IPS-NIHi7 (cell line): ENCODE measurements around the gene INPP4A.
"Not testable (repeated sequence)": the region's sequence is repeated elsewhere in the genome, so short reads cannot be mapped to it uniquely, and the experiment has no call there.

Experiments used
- DNase-seq: peaks from one replicate; pipeline ENCODE4 v3.0.0; 2012; ENCODE audit warnings: mixed read lengths; ENCODE audit errors: extremely low spot score

INPP4A gene

DNA sequence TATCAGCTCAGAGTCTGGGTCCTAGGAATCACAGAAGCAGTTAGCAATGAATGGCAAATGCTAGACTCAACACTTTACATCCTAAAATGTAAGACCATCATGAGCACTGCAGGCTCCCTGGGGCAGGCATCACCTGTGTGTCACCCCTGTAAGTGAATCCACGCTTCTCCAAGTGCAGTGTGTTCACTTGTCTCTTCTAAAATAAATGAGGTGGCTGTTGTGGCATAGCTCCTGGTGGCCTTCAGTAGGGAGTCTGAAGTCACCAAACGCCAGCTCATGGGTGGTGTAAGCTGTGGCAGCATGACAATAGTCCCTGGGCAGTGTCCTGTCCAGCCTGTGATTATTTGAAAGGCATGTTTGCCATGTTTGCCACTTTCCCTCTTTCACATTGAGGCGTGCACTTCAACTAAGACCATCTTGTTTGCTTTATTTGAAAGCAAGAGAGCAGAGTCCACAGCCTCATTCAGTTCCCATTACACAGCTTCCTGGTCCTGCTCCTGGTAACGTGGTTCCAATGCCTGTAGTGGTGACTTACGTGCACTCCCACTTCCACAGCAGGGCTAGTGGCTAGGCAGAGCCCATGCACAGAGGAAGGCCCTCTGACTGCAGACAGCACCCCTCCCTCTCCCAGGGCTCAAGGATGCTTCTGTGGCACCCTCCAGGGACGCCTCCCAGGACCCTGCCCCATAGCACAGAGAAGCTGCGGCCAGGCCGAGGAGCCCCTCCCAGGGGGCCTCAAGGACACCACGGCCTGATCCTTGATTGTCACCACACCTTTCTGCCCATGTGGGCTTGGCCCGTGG is 139.4 kb downstream of the INPP4A start:
- DNase-seq, result no peak

- DNase-seq, result no peak
Observed at GRCh38 chr2:98585386-98585785, 140.7 kb downstream of the INPP4A start.

GRCh38 chr2:98586551-98587140 is 142.0 kb downstream of the INPP4A start:
- no peak for DNase-seq

- DNase-seq, result no peak
Observed at GRCh38 chr2:98588880-98589431, 144.3 kb downstream of the INPP4A start.

GRCh38 chr2:98589489-98589888 is 144.8 kb downstream of the INPP4A start:
- no peak for DNase-seq

DNA sequence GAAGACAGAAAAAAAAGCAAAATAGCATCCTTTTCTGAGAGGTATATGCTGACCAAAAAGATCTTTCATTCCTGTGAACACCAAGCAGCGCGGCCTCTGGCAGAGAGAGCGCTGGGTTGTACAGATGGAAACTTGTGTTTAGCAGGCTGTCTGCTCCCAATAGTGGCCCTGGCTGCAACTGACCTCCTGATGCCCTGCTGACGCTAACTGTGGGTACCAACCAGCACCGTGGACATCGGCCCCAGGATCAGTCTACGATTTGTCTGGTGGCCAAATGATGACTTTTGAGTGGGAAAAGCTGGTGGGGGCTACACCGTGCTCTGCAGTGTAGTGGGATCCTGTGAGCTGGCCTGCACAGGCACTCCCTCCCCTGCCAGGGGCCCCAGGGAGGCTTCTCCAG is 147.9 kb downstream of the INPP4A start:
- no peak for DNase-seq

DNA sequence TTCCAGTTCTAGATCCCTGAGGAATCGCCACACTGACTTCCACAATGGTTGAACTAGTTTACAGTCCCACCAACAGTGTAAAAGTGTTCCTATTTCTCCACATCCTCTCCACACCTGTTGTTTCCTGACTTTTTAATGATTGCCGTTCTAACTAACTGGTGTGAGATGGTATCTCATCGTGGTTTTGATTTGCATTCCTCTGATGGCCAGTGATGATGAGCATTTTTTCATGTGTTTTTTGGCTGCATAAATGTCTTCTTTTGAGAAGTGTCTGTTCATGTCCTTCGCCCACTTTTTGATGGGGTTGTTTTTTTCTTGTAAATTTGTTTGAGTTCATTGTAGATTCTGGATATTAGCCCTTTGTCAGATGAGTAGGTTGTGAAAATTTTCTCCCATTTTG is 150.0 kb downstream of the INPP4A start:
- not testable (repeated sequence) for DNase-seq

- DNase-seq, result no peak
Observed at GRCh38 chr2:98598781-98599428, 154.2 kb downstream of the INPP4A start.

GRCh38 chr2:98601532-98602132 is 157.0 kb downstream of the INPP4A start:
- DNase-seq, result peak; percentile 73

GRCh38 chr2:98604547-98604946 is 159.9 kb downstream of the INPP4A start:
- no peak for DNase-seq

DNA sequence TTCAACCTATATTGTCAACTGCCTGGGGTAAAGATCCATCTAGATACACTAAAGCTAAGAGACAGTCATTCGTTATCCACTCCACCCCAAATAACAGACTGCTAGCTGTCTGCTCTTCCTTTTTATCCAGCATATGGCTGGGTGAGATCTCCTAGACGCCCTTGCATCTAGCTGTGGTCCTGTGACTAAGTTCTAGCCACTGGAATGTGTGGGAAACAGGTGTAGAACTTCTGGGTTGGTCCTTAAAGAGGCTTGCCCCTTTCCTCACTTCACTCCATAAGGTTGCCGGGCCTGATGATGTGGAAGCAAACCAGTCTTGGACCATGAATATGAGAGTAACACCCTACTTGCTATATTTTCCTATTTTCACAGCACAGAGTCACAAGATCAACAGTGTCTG is 160.4 kb downstream of the INPP4A start:
- no peak for DNase-seq

GRCh38 chr2:98606431-98606830 is 161.8 kb downstream of the INPP4A start:
- DNase-seq, result no peak

GRCh38 chr2:98607104-98607503 is 162.4 kb downstream of the INPP4A start:
- DNase-seq, result no peak

DNA sequence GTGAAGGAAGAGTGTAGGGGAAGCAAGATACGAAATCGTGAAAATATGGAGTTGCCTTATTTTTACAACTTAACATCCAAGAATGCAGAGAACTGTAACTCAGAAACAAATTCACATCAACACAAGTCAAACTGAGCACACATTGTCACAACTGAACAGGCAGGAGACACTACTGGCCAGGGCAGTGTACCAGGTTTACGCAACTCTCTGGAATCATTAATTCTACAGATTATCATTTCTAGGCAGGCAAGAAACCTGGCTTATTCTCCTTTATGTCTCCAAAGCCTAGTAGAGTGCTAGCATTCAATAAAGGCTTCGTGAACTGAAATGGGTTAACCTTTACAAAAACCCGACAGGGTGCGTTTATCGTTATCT is 163.1 kb downstream of the INPP4A start:
- DNase-seq, result no peak

- DNase-seq, result peak; percentile 95
Observed at GRCh38 chr2:98608116-98608961, 163.7 kb downstream of the INPP4A start, which contains the start of the genes COA5 and UNC50. Gene COA5 (minus strand): TSS chr2:98608512. CDS start chr2:98608405, 107 bp downstream. Gene UNC50 (plus strand): TSS chr2:98608589. CDS start chr2:98609760, 1,171 bp downstream.

- peak; percentile 34 for DNase-seq
Observed at GRCh38 chr2:98608962-98609604, 164.4 kb downstream of the INPP4A start.

DNA sequence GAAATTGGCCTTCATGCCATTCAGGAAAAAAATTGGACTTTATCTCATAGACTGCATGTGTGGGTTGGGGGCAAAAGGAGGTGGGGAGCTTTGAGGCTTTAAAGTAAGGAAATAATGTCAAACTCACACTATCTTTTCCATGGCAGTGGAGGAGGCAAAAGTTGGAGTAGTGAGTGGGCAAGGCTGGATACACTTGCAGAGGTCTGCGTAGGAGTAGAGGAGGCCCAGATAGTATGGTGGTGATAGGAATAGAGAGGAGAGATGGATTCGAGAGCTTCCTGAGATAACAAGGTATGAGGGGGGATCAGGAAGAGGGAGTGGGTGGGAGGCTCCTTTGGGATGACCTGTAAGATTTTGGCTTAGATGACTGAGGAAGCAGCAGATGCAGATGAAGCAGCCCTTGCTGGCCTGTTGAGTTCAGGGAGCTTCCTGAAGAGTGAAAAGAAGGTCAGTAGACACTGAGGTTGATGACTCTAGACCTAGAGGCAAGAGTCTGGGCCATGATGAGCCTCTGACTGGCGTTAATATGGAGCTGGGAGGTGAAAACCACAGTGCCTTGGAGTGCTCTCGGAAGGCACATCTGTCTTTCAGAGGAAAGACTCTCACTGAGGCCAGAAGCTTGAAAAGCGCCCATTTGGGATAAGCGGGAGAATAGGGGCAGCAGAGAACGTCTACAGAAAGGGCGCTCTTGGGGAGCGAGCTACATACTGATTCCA is 169.5 kb downstream of the INPP4A start:
- DNase-seq, result no peak

GRCh38 chr2:98615481-98615880 is 170.8 kb downstream of the INPP4A start:
- DNase-seq, result no peak

DNA sequence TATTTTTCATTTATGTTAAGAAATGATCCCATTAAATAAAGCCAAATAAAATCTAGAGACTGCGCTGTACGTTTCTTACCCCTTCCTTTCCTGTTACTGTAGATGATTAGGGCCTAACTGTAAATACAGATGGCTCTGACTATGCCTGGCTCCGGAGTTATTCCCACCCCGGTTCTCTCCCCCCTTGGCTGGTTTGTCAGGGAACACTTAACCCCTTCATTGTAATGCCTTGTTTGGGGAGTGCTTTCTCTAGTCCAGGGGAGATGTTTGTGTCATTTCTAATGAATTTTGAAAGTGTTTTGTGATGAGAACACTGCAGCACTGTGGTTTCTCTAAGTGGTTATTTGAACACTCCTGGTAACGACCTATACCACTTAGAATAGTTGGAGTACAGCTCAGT is 172.5 kb downstream of the INPP4A start:
- DNase-seq, result no peak

DNA sequence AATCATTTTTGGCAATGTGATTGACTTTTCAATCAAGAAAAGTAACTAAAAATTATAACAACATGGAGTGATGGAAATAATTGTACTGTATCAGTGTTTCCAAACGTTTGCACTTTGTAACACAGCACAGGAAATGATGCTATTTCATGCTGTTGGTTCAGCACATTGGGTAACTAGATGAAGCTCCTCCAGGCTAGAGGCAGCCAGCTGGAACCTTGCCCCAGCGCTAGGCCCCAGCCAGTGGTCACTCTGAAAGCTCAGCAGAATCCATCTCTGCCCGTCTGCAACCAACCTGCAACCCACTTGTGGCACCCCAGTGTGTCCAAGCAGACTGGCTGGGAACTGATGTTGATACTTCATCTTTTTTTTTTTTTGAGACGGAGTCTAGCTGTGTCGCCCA is 179.0 kb downstream of the INPP4A start:
- no peak for DNase-seq
